ENCODE measurements around the gene RFX3. TPM values are rescaled to one million over a fixed set of nuclear protein-coding genes. Genes with fewer than 3 reads are reported as not detected.

The RFX3 gene
- total and polyA plus RNA-seq, 2 of the 13 experiments (the other 11 are each of a cell fraction or from before 2014, with no cell fraction given), result 2.7 to 5.3 TPM

DNA sequence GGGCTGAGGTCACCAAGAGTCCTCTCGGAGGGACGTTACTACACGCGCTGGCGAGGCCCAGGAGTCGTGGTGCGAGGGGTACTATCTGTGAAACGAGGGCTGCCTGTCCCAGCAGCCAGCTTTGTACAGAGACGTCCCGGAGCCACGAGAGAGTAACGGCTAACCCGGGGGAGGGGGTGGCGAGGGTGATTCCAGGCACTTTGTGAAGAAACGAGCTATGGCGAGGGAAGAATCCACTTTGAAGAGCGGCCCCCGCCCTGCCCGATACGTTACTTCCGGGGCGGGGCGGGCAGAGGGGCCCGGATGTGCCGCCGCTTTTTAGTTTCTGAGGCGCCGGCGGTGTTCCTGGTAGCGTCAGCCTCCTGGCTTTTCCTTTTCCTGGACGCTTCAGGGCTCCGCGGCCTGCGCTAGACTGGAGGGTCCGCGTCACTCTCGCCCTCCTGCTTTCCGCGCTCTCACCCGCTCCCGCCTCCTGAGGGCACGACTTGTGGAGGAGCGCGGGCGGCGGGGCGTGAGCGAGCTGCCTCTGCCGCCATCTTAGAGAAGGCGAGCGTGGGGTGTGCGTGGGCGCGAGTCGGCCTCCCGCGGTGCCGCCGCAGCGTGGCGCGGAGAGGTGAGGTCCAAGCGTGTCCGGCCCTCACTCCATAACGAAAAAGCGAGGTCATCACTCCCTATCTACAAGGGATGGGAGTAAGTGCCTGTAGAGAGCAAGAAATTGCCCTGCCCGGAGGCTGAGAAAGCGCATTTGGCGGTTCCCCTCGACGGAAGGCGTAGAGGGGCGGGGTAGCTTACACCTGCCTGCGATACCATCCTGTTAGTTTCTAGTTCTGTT, 580 bp upstream of the RFX3 start (continued):
- no peak for TF ChIP-seq THYN1 (CRISPR knock-in tag; IDR thresholded peaks at IDR 0.05; ENCODE audit: borderline replicate concordance, low read depth)
- TF ChIP-seq JUN (CRISPR knock-in tag; IDR thresholded peaks at IDR 0.05), result no peak
- peak; percentile 81 for TF ChIP-seq GMEB1 (CRISPR knock-in tag; IDR thresholded peaks at IDR 0.05; ENCODE audit: borderline replicate concordance)
- TF ChIP-seq ZNF44 (CRISPR knock-in tag; IDR thresholded peaks at IDR 0.05), result no peak
- no peak for TF ChIP-seq MBD4 (IDR thresholded peaks at IDR 0.05; ENCODE audit: borderline replicate concordance, low read length)
- TF ChIP-seq, protein P1, sequence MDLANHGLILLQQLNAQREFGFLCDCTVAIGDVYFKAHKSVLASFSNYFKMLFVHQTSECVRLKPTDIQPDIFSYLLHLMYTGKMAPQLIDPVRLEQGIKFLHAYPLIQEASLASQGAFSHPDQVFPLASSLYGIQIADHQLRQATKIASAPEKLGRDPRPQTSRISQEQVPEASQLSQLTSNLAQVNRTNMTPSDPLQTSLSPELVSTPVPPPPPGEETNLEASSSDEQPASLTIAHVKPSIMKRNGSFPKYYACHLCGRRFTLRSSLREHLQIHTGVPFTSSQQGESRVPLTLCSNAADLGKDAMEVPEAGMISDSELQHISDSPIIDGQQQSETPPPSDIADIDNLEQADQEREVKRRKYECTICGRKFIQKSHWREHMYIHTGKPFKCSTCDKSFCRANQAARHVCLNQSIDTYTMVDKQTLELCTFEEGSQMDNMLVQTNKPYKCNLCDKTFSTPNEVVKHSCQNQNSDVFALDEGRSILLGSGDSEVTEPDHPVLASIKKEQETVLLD (CRISPR knock-in tag; IDR thresholded peaks at IDR 0.05; ENCODE audit: low read depth), result peak; percentile 20; the same call in 1 of the 2 replicates
- no peak for TF ChIP-seq ZNF101 (CRISPR knock-in tag; IDR thresholded peaks at IDR 0.05; ENCODE audit: borderline replicate concordance, low read depth)
- peak; percentile 92 for TF ChIP-seq ZFX (CRISPR knock-in tag; IDR thresholded peaks at IDR 0.05; ENCODE audit: low read depth)

Data from HepG2 (cell line).